ENCODE measurements around the gene DENND11. TPM values are rescaled to one million over a fixed set of nuclear protein-coding genes. Genes with fewer than 3 reads are reported as not detected.

DENND11 gene
- total RNA-seq, 1 experiment from 2014 or later, result 17.9 TPM

Other genes starting within 250 kb of the DENND11 start
- gene AGK, start 150.8 kb downstream of the DENND11 start, total RNA-seq (2014; rRNA removed; shearing (Covaris generic)), result 32.6 and 38.7 TPM in 2 replicates
- gene WEE2, start 6.2 kb upstream of the DENND11 start, total RNA-seq (2014; rRNA removed; shearing (Covaris generic)), result not detected in 2 replicates
- gene SSBP1, start 36.2 kb upstream of the DENND11 start, total RNA-seq (2014; rRNA removed; shearing (Covaris generic)), result 913 and 1,102 TPM in 2 replicates
- gene TAS2R3, start 61.9 kb upstream of the DENND11 start, total RNA-seq (2014; rRNA removed; shearing (Covaris generic)), result 0.17 TPM in 1 of 2 replicates, not detected in the other
- 0.18 and 0.69 TPM in 2 replicates for gene TAS2R4, start 74.5 kb upstream of the DENND11 start, total RNA-seq (2014; rRNA removed; shearing (Covaris generic))
- 0.06 TPM in 1 of 2 replicates, not detected in the other for gene TAS2R5, start 88.1 kb upstream of the DENND11 start, total RNA-seq (2014; rRNA removed; shearing (Covaris generic))
- not detected in 2 replicates for gene PRSS37, start 139.3 kb upstream of the DENND11 start, total RNA-seq (2014; rRNA removed; shearing (Covaris generic))
- gene OR9A4, start 214.2 kb upstream of the DENND11 start, total RNA-seq (2014; rRNA removed; shearing (Covaris generic)), result not detected in 2 replicates
- gene CLEC5A, start 244.8 kb upstream of the DENND11 start, total RNA-seq (2014; rRNA removed; shearing (Covaris generic)), result not detected in 2 replicates

All from Daoy (cell line).